IMR-90 (cell line): ENCODE measurements around the gene TP53AIP1. TPM values are rescaled to one million over a fixed set of nuclear protein-coding genes. Genes with fewer than 3 reads are reported as not detected.
A peak's percentile ranks its signal among the peaks of the same experiment; 100 is the strongest.

Source experiments
- ATAC-seq: fragments of 200-7000 bp; cut with Tn5 transposase; 2 replicates; pipeline ENCODE4 v1.9.1; 2020; ENCODE audit warnings: low read depth, mild to moderate bottlenecking, moderate library complexity
- BruUV-seq: library from RNA; stranded (reverse); fragments of 400-500 nt; replicated peaks from 2 replicates; lab custom pipeline; 2021; lab: Mats Ljungman, UMichigan
- CTCF ChIA-PET: fragments of 300-600 bp; formaldehyde crosslinking; extraction: SDS; loops from one replicate; lab custom pipeline; 2021; ENCODE audit warnings: antibody characterized with exemption; lab: Yijun Ruan, JAX
- POLR2A ChIA-PET: fragments of 300-600 bp; sonication (Branson Sonifier 250); formaldehyde crosslinking; loops from one replicate; lab custom pipeline; 2022; ENCODE audit warnings: antibody characterized with exemption; ENCODE audit not compliant: unreplicated experiment; lab: Charles Lee
- DNase-seq: peaks from one replicate; pipeline ENCODE4 v3.0.0; 2013
- H2AFZ ChIP-seq: replicated peaks from 2 replicates; pipeline ENCODE3; 2013; ENCODE audit warnings: low read length, mild to moderate bottlenecking; ENCODE audit not compliant: poor library complexity
- H2AK5ac ChIP-seq: 2 replicates; pipeline ENCODE4 v1.6.1; 2013; ENCODE audit warnings: low read depth, low read length, inconsistent platforms
- H2AK9ac ChIP-seq: replicated peaks from 2 replicates; pipeline ENCODE3; 2013; ENCODE audit warnings: mild to moderate bottlenecking, low read depth, low read length, moderate library complexity; ENCODE audit not compliant: poor library complexity
- H2BK120ac ChIP-seq: 2 replicates; pipeline ENCODE4 v1.6.1; 2013; ENCODE audit warnings: low read depth, low read length, inconsistent platforms
- H2BK15ac ChIP-seq: 3 replicates; pipeline ENCODE4 v1.6.1; 2013; ENCODE audit warnings: low read depth, low read length, inconsistent platforms
- H2BK20ac ChIP-seq: 2 replicates; pipeline ENCODE4 v1.6.1; 2013; ENCODE audit warnings: low read depth, mild to moderate bottlenecking, inconsistent platforms, low read length, moderate library complexity
- H2BK5ac ChIP-seq: 2 replicates; pipeline ENCODE4 v1.6.1; 2013; ENCODE audit warnings: mild to moderate bottlenecking, low read depth, low read length, inconsistent platforms; ENCODE audit not compliant: poor library complexity, severe bottlenecking
- H3K14ac ChIP-seq: replicated peaks from 2 replicates; pipeline ENCODE4 v1.6.1; 2013; ENCODE audit warnings: low read depth, low read length, inconsistent platforms
- H3K18ac ChIP-seq: 2 replicates; pipeline ENCODE4 v1.6.1; 2013; ENCODE audit warnings: low read depth, low read length, control low read depth
- H3K23ac ChIP-seq: 2 replicates; pipeline ENCODE4 v1.6.1; 2013; ENCODE audit warnings: low read depth, low read length, inconsistent platforms
- H3K27ac ChIP-seq: 2 replicates; pipeline ENCODE4 v1.5.1; 2013; ENCODE audit warnings: mild to moderate bottlenecking, control low read depth, low read length; ENCODE audit not compliant: insufficient read depth
- H3K27me3 ChIP-seq: 2 replicates; pipeline ENCODE4 v1.6.1; 2013; ENCODE audit warnings: low read length; ENCODE audit not compliant: control insufficient read depth, insufficient read depth
- H3K36me3 ChIP-seq: 2 replicates; pipeline ENCODE4 v1.6.1; 2013; ENCODE audit warnings: low read length, mixed read lengths; ENCODE audit not compliant: control insufficient read depth, insufficient read depth
- H3K4ac ChIP-seq: 2 replicates; pipeline ENCODE4 v1.6.1; 2013; ENCODE audit warnings: low read depth, low read length, inconsistent platforms
- H3K4me1 ChIP-seq: 2 replicates; pipeline ENCODE4 v1.6.1; 2013; ENCODE audit warnings: low read length, mixed read lengths; ENCODE audit not compliant: control insufficient read depth, insufficient read depth
- H3K4me2 ChIP-seq: 2 replicates; pipeline ENCODE4 v1.6.1; 2013; ENCODE audit warnings: low read depth, mild to moderate bottlenecking, control low read depth, low read length, moderate library complexity
- H3K4me3 ChIP-seq: 2 replicates; pipeline ENCODE4 v1.5.1; 2013; ENCODE audit warnings: low read depth, mild to moderate bottlenecking, control low read depth, low read length, moderate library complexity; ENCODE audit not compliant: insufficient read depth
- H3K56ac ChIP-seq: 2 replicates; pipeline ENCODE4 v1.6.1; 2013; ENCODE audit warnings: low read length, inconsistent platforms; ENCODE audit not compliant: insufficient read depth; ENCODE audit errors: extremely low read depth
- H3K79me1 ChIP-seq, 2 experiments: 2 replicates each; pipeline ENCODE4 v1.6.1; 2013; ENCODE audit warnings: low read length in 2 of 2, inconsistent platforms in 1 of 2, low read depth in 1 of 2
- H3K9ac ChIP-seq: 2 replicates; pipeline ENCODE4 v1.6.1; 2013; ENCODE audit warnings: low read depth, low read length, control low read depth
- H3K9me1 ChIP-seq: 2 replicates; pipeline ENCODE4 v1.6.1; 2013; ENCODE audit warnings: low read length, inconsistent platforms; ENCODE audit not compliant: insufficient read depth
- H3K9me3 ChIP-seq: 2 replicates; pipeline ENCODE4 v1.6.1; 2013; ENCODE audit warnings: low read length; ENCODE audit not compliant: control insufficient read depth, insufficient read depth
- H4K20me1 ChIP-seq: 2 replicates; pipeline ENCODE4 v1.6.1; 2013; ENCODE audit warnings: low read length, inconsistent platforms; ENCODE audit not compliant: insufficient read depth
- H4K5ac ChIP-seq: 2 replicates; pipeline ENCODE4 v1.6.1; 2013; ENCODE audit warnings: mild to moderate bottlenecking, low read depth, low read length, control low read depth
- H4K8ac ChIP-seq, 2 experiments: 2 replicates each; pipeline ENCODE4 v1.6.1; 2013; ENCODE audit warnings: low read depth in 2 of 2, low read length in 2 of 2, control low read depth in 1 of 2, inconsistent platforms in 1 of 2
- H4K91ac ChIP-seq: 2 replicates; pipeline ENCODE4 v1.6.1; 2013; ENCODE audit warnings: low read depth, low read length, inconsistent platforms; ENCODE audit not compliant: insufficient read depth
- BHLHE40 ChIP-seq: fragments of 150-350 bp; IDR thresholded peaks from 2 replicates; pipeline ENCODE4 v1.6.1; 2016; ENCODE audit warnings: mild to moderate bottlenecking, low read depth, low read length
- FOS ChIP-seq: fragments of 150-350 bp; IDR thresholded peaks from 2 replicates; pipeline ENCODE4 v1.6.1; 2016; ENCODE audit warnings: low read depth, low read length
- RFX5 ChIP-seq: IDR thresholded peaks from 2 replicates; pipeline ENCODE4 v1.8.0; 2012; ENCODE audit warnings: low read depth, mild to moderate bottlenecking, low read length, moderate library complexity
- WGBS, 2 experiments: methylation state at CpG; one replicate each; pipeline versions ENCODE4 v1.1.5 to v1.1.7; 2013; ENCODE audit warnings: missing lambda C conversion rate in 2 of 2; ENCODE audit not compliant: insufficient read length in 1 of 2; ENCODE audit errors: extremely low coverage in 2 of 2; 5-methylcytosine and 5-hydroxymethylcytosine counted together
- dilution Hi-C: fragments of 300-500 bp; cut with HindIII; formaldehyde crosslinking; loops from one replicate; pipeline ENCODE4 v1.14.3; 2018; ENCODE audit warnings: low sequenced_read_pairs; ENCODE audit not compliant: unreplicated experiment
- in situ Hi-C: fragments of 300-500 bp; cut with MboI; formaldehyde crosslinking; loops from 3 replicates; pipeline ENCODE4 v1.14.3; 2019; ENCODE audit warnings: low sequenced_read_pairs, inconsistent platforms, mixed read lengths
- intact Hi-C: fragments of 100-400 bp; cut with micrococcal nuclease; formaldehyde crosslinking; loops from 2 replicates; pipeline ENCODE4 v1.10.0; 2022
- polyA plus RNA-seq, 3 experiments: library from polyadenylated mRNA; depleted of rRNA; stranded (reverse); fragments of >200 nt; gene quantifications; 2 replicates each; pipeline ENCODE4 v1.2.3, GENCODE V29; 2012; ENCODE audit warnings: low replicate concordance in 1 of 3
- total RNA-seq: library from RNA; depleted of rRNA; stranded (reverse); fragments of >200 nt; gene quantifications from 2 replicates; pipeline ENCODE4 v1.2.3, GENCODE V29; 2012
- TF ChIP-seq, protein P1 (sequence below): conservative IDR thresholded peaks from 2 replicates; pipeline ENCODE4 v1.5.1; 2012; ENCODE audit warnings: mild to moderate bottlenecking, low read depth, low read length, improper control_type of control experiment
- TF ChIP-seq, protein P2 (sequence below): fragments of 150-350 bp; IDR thresholded peaks from 2 replicates; pipeline ENCODE4 v1.6.1; 2017; ENCODE audit warnings: mild to moderate bottlenecking, antibody characterized with exemption, low read length, low read depth

TP53AIP1 gene
- total and polyA plus RNA-seq, 2 of the 4 experiments (the other 2 are of a cell fraction), result not detected

DNA sequence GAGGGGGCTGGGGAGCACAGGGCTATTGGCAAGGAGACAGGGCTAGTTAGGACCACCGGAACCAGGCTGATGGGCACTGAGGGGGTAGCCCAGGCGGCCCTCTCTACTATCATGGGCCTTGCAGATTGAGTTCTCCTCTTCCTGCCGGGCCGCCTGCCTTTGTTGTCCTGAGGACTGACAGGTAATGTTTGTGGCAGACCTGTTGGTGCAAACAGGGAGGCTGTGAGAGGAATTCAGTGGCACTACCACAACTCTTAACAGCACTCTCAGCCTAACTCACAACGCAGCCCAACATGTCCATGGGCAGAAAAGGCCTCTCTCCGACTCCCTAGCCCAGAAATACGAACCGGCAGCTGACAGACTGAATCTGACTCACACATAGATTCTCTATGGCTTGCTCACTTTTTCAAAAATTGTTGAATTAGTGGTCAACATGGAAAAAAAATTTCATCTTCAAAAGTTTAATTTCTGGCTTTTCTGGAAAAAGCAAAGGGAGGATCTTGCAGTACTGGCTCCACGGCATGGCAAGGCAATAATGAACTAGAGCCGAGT lies 40.1 kb downstream of the TP53AIP1 start:
- Histone ChIP-seq H3K14ac (no peak overlapping the region), H3K4me1 (peaks cover 11% of the 10 kb centered on the region), H3K4me2 (no peak overlapping the region; the same call in 1 of the 2 replicates), H4K8ac (0 out of 4 replicates have a peak overlapping the region, but pooled peaks of 1 of the 2 experiments have one; percentile 7), H2BK120ac (no peak overlapping the region), H2AFZ (peak overlapping the region; percentile 78), H2BK5ac (peak overlapping the region; percentile 46), H2AK5ac (peak overlapping the region; percentile 21; the same call in 1 of the 2 replicates), H4K20me1 (no peaks in the 10 kb centered on the region), H3K4ac (peak overlapping the region; percentile 58), H4K91ac (no peak overlapping the region), H3K9me1 (peaks cover 2% of the 10 kb centered on the region; the same call in 1 of the 2 replicates), H3K4me3 (no peak overlapping the region), H3K18ac (peak overlapping the region; percentile 67), H2BK20ac (peak overlapping the region; percentile 5; the same call in 1 of the 2 replicates), H2BK15ac (no peak overlapping the region), H3K23ac (no peak overlapping the region), H3K36me3 (no peaks in the 10 kb centered on the region), H3K9ac (no peak overlapping the region), H3K79me1 (no peaks in the 10 kb centered on the region), H4K5ac (no peak overlapping the region), H3K56ac (no peak overlapping the region), H3K27ac (no peak overlapping the region), H3K9me3 (no peaks in the 10 kb centered on the region), H3K27me3 (no peaks in the 10 kb centered on the region), H2AK9ac (no peak overlapping the region)
- in situ Hi-C loops, result no loop called here
- intact Hi-C loops, result no loop called here
- WGBS, 2 experiments, result 33% methylated on average over 2 of the region's 10 CpGs; no CpG with 5 or more reads in 1 of the 2 experiments
- DNase-seq (peak; percentile 81), ATAC-seq (peak; percentile 74)
- no TSS peak for BruUV-seq
- TF ChIP-seq FOS (peak; percentile 52; the same call in 1 of the 2 replicates), RFX5 (no peak), BHLHE40 (0 out of 2 replicates have a peak, but pooled peaks have one; percentile 27)
- TF ChIP-seq, protein P1, sequence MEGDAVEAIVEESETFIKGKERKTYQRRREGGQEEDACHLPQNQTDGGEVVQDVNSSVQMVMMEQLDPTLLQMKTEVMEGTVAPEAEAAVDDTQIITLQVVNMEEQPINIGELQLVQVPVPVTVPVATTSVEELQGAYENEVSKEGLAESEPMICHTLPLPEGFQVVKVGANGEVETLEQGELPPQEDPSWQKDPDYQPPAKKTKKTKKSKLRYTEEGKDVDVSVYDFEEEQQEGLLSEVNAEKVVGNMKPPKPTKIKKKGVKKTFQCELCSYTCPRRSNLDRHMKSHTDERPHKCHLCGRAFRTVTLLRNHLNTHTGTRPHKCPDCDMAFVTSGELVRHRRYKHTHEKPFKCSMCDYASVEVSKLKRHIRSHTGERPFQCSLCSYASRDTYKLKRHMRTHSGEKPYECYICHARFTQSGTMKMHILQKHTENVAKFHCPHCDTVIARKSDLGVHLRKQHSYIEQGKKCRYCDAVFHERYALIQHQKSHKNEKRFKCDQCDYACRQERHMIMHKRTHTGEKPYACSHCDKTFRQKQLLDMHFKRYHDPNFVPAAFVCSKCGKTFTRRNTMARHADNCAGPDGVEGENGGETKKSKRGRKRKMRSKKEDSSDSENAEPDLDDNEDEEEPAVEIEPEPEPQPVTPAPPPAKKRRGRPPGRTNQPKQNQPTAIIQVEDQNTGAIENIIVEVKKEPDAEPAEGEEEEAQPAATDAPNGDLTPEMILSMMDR, result no peak
- TF ChIP-seq, protein P2, sequence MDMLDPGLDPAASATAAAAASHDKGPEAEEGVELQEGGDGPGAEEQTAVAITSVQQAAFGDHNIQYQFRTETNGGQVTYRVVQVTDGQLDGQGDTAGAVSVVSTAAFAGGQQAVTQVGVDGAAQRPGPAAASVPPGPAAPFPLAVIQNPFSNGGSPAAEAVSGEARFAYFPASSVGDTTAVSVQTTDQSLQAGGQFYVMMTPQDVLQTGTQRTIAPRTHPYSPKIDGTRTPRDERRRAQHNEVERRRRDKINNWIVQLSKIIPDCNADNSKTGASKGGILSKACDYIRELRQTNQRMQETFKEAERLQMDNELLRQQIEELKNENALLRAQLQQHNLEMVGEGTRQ, result peak; percentile 37; the same call in 1 of the 2 replicates
- ChIA-PET POLR2A (no interaction called here), CTCF (interaction anchor here (0.7 to 1.5 kb wide), 4 partner anchors 17 to 1003 kb away, joined by 3 to 4 read pairs (median 3); no protein-coding TSS in a partner anchor)
- dilution Hi-C loops, result no loop called here
